Activated T-helper 1 cell treated with anti-CD3 and anti-CD28 coated beads, Interleukin-12 subunit alpha, Interleukin-12 subunit beta, Interleukin-2, Interleukin-4 antibody, amounts not matched to agents 30 ng/mL and 10 ng/mL and 1 ng/mL, durations not matched to agents 14 hours and 24 hours and 36 hours (primary cell): ENCODE results near the gene COL21A1. TPM values are rescaled to one million over a fixed set of nuclear protein-coding genes. Genes with fewer than 3 reads are reported as not detected.

ENCODE experiments used
- DNase-seq: peaks from one replicate; pipeline ENCODE4 v3.0.0; 2021; ENCODE audit warnings: low spot score
- H3K27ac Mint-ChIP-seq: one replicate; pipeline ENCODE4 v1.8.0; 2021; ENCODE audit warnings: mild to moderate bottlenecking, mixed read lengths
- H3K27me3 Mint-ChIP-seq: one replicate; pipeline ENCODE4 v1.8.0; 2022; ENCODE audit warnings: mild to moderate bottlenecking, moderate library complexity, mixed read lengths; ENCODE audit not compliant: insufficient read depth
- H3K36me3 Mint-ChIP-seq: one replicate; pipeline ENCODE4 v1.8.0; 2021; ENCODE audit warnings: low read depth, mixed read lengths
- H3K4me1 Mint-ChIP-seq: one replicate; pipeline ENCODE4 v1.8.0; 2021; ENCODE audit warnings: low read depth, mixed read lengths
- H3K4me3 Mint-ChIP-seq: one replicate; pipeline ENCODE4 v1.8.0; 2021; ENCODE audit warnings: mild to moderate bottlenecking, moderate library complexity, mixed read lengths
- H3K9me3 Mint-ChIP-seq: one replicate; pipeline ENCODE4 v1.8.0; 2021; ENCODE audit warnings: mixed read lengths
- intact Hi-C: fragments of 100-400 bp; cut with micrococcal nuclease; formaldehyde crosslinking; loops from one replicate; pipeline ENCODE4 v1.15.1; 2024
- total RNA-seq: library from RNA; stranded (reverse); gene quantifications from 2 replicates; pipeline ENCODE4 v1.2.3, GENCODE V29; 2022

Gene COL21A1
- total RNA-seq, 1 donor from 2014 or later, result not detected

DNA sequence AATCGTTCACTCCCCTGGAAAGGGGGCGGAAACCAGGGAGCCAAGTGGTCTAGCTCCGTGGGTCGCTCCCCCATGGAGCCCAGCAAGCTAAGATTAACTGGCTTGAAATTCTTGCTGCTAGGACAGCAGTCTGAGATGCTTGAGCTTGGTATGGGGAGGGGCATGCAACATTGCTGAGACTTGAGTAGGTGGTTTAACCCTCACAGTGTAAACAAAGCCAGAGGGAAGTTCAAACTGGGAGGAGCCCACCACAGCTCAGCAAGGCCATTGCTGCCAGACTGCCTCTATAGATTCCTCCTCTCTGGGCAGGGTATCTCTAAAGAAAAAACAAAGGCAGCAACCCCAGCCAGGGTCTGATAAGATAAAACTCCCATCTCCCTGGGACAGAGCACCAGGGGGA is 43.2 kb downstream of the COL21A1 start:
- Mint-ChIP-seq H3K4me3 (no peak overlapping the region), H3K27me3 (no peaks in the 10 kb centered on the region), H3K9me3 (peaks cover 15% of the 10 kb centered on the region), H3K4me1 (no peaks in the 10 kb centered on the region), H3K27ac (no peak overlapping the region), H3K36me3 (no peaks in the 10 kb centered on the region)
- no peak for DNase-seq
- intact Hi-C loops, result no loop called here

- H3K27me3 Mint-ChIP-seq, result no peaks in the 10 kb centered on the region
- H3K4me1 Mint-ChIP-seq, result no peaks in the 10 kb centered on the region
- H3K4me3 Mint-ChIP-seq, result no peak overlapping the region
- no peak for DNase-seq
- no peaks in the 10 kb centered on the region for H3K36me3 Mint-ChIP-seq
- peaks cover 15% of the 10 kb centered on the region for H3K9me3 Mint-ChIP-seq
- H3K27ac Mint-ChIP-seq, result no peak overlapping the region
- intact Hi-C loops, result no loop called here
Observed at GRCh38 chr6:56199956-56200355, 47.4 kb downstream of the COL21A1 start.

DNA sequence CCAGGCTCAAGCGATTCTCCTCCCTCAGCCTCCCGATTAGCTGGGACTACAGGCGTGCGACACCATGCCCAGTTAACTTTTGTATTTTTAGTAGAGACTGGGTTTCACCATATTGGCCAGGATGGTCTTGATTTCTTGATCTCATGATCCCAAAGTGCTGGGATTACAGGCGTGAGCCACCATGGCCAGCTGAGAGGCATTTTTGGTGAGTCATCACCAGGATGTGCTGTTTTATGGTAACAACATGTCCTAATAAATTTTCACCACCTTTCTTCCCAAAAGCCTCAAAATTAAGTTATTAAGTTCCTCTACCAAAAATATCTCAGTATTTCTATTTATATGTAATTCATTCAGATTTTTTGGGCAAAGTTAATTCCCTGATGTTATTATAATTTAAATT is 53.5 kb downstream of the COL21A1 start:
- intact Hi-C loops, result no loop called here
- no peaks in the 10 kb centered on the region for H3K36me3 Mint-ChIP-seq
- DNase-seq, result no peak
- H3K9me3 Mint-ChIP-seq, result no peaks in the 10 kb centered on the region
- no peaks in the 10 kb centered on the region for H3K27me3 Mint-ChIP-seq
- no peak overlapping the region for H3K27ac Mint-ChIP-seq
- no peak overlapping the region for H3K4me3 Mint-ChIP-seq
- no peaks in the 10 kb centered on the region for H3K4me1 Mint-ChIP-seq

DNA sequence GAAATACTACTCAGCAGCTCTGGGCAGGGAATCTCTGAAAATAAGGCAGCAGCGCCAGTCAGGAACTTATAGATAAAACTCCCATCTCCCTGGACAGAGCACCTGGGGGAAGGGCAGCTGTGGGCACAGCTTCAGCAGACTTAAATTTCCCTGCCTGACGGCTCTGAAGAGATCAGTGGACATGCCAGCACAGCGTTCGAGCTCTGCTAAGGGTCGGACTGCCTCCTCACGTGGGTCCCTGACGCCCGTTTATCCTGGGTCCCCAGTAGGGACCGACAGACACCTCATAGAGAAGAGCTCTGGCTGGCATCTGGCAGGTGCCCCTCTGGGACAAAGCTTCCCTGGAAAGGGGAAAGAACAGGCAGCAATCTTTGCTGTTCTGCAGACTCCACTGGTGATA is 59.0 kb downstream of the COL21A1 start:
- Mint-ChIP-seq H3K27me3 (no peaks in the 10 kb centered on the region), H3K4me1 (no peaks in the 10 kb centered on the region), H3K27ac (no peak overlapping the region), H3K4me3 (no peak overlapping the region), H3K36me3 (no peaks in the 10 kb centered on the region), H3K9me3 (no peaks in the 10 kb centered on the region)
- intact Hi-C loops, result no loop called here
- no peak for DNase-seq

GRCh38 chr6:56187686-56188085 is 59.7 kb downstream of the COL21A1 start:
- H3K36me3 Mint-ChIP-seq, result no peaks in the 10 kb centered on the region
- intact Hi-C loops, result no loop called here
- H3K27me3 Mint-ChIP-seq, result no peaks in the 10 kb centered on the region
- H3K4me3 Mint-ChIP-seq, result no peak overlapping the region
- H3K9me3 Mint-ChIP-seq, result no peaks in the 10 kb centered on the region
- no peak for DNase-seq
- no peak overlapping the region for H3K27ac Mint-ChIP-seq
- H3K4me1 Mint-ChIP-seq, result no peaks in the 10 kb centered on the region

DNA sequence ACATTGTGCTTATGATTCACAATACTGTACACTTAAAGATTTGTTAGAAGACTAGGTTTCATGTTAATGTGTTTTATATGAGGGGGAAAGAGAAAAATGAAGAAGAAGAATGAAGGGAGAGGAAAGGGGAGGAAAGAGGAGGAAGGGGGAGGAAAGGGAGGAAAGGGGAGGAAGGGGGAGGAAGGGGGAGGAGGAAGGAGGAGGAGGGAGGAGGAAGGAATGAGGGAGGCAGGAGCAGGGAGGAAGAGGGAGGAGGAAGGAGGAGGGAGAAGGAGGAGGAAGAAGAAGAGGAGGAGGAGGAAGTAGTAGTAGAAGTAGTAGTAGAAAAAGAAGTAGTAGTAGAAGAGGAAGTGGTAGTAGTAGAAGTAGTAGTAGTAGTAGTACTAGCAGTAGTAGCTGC is 70.6 kb downstream of the COL21A1 start:
- Mint-ChIP-seq H3K27ac (no peak overlapping the region), H3K4me1 (no peaks in the 10 kb centered on the region), H3K4me3 (no peak overlapping the region), H3K27me3 (no peaks in the 10 kb centered on the region), H3K36me3 (no peaks in the 10 kb centered on the region), H3K9me3 (peaks cover 45% of the 10 kb centered on the region)
- intact Hi-C loops, result no loop called here
- DNase-seq, result no peak

GRCh38 chr6:56173228-56173627 is 74.2 kb downstream of the COL21A1 start:
- Mint-ChIP-seq H3K36me3 (no peaks in the 10 kb centered on the region), H3K4me3 (no peak overlapping the region), H3K4me1 (no peaks in the 10 kb centered on the region), H3K27ac (no peak overlapping the region), H3K9me3 (peaks cover 42% of the 10 kb centered on the region), H3K27me3 (no peaks in the 10 kb centered on the region)
- no peak for DNase-seq
- intact Hi-C loops, result no loop called here

DNA sequence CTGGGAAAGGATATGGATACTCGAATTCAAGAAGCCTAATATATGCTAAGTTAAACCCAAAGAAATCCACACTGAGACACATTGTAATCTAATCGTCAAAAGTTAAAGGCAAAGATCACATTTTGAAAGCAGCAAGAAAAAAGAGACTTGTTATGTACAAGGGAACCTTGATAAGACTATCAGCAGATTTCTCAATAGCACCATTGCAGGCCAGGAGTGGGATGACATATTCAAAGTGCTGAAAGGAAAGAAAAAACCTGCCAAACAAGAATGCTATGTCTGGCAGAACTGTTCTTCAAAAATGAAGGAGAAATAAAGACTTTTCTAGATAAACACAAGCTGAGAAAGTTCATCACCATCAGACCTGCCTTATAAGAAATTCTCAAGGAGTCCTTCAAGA is 75.2 kb downstream of the COL21A1 start:
- intact Hi-C loops, result no loop called here
- Mint-ChIP-seq H3K27ac (no peak overlapping the region), H3K4me3 (no peak overlapping the region)

GRCh38 chr6:56169366-56169765 is 78.0 kb downstream of the COL21A1 start:
- intact Hi-C loops, result no loop called here
- no peak for DNase-seq
- Mint-ChIP-seq H3K9me3 (peaks cover 24% of the 10 kb centered on the region), H3K4me1 (no peaks in the 10 kb centered on the region), H3K36me3 (no peaks in the 10 kb centered on the region), H3K27me3 (no peaks in the 10 kb centered on the region), H3K4me3 (no peak overlapping the region), H3K27ac (no peak overlapping the region)

More for the DNA sequence above, 75.2 kb downstream of the COL21A1 start:
- Mint-ChIP-seq H3K9me3 (peaks cover 42% of the 10 kb centered on the region), H3K4me1 (no peaks in the 10 kb centered on the region), H3K36me3 (no peaks in the 10 kb centered on the region), H3K27me3 (no peaks in the 10 kb centered on the region)
- no peak for DNase-seq

GRCh38 chr6:56168596-56168995 is 78.8 kb downstream of the COL21A1 start:
- no peak for DNase-seq
- H3K4me3 Mint-ChIP-seq, result no peak overlapping the region
- H3K9me3 Mint-ChIP-seq, result peaks cover 18% of the 10 kb centered on the region
- no peaks in the 10 kb centered on the region for H3K4me1 Mint-ChIP-seq
- H3K36me3 Mint-ChIP-seq, result no peaks in the 10 kb centered on the region
- H3K27me3 Mint-ChIP-seq, result no peaks in the 10 kb centered on the region
- H3K27ac Mint-ChIP-seq, result no peak overlapping the region
- intact Hi-C loops, result no loop called here

- H3K9me3 Mint-ChIP-seq, result peaks cover 3% of the 10 kb centered on the region
- H3K4me3 Mint-ChIP-seq, result no peak overlapping the region
- H3K27ac Mint-ChIP-seq, result no peak overlapping the region
- H3K36me3 Mint-ChIP-seq, result no peaks in the 10 kb centered on the region
- H3K27me3 Mint-ChIP-seq, result no peaks in the 10 kb centered on the region
- no peak for DNase-seq
- intact Hi-C loops, result no loop called here
- H3K4me1 Mint-ChIP-seq, result no peaks in the 10 kb centered on the region
Observed at GRCh38 chr6:56162081-56162480, 85.3 kb downstream of the COL21A1 start.

DNA sequence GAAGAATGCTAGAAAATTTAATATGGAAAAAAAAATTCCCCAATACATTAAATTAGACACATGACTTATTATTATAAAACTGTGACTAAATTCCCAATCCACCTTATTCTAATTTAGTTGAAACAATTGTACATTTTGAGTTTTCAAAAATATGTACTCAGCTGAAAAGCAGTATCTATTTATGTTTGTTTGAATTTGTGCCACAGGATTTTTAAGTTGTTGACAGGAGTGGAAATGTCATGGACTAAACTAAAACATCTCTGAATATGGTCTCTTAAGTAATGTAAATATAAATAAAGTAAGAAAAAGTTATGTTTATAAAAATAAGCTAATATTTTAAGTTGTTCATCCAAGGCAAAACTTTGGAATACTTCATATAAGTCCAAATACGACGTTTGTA is 86.9 kb downstream of the COL21A1 start:
- H3K27me3 Mint-ChIP-seq, result no peaks in the 10 kb centered on the region
- no peaks in the 10 kb centered on the region for H3K4me1 Mint-ChIP-seq
- DNase-seq, result no peak
- intact Hi-C loops, result no loop called here
- no peaks in the 10 kb centered on the region for H3K36me3 Mint-ChIP-seq
- no peak overlapping the region for H3K4me3 Mint-ChIP-seq
- no peak overlapping the region for H3K27ac Mint-ChIP-seq
- peaks cover 3% of the 10 kb centered on the region for H3K9me3 Mint-ChIP-seq

DNA sequence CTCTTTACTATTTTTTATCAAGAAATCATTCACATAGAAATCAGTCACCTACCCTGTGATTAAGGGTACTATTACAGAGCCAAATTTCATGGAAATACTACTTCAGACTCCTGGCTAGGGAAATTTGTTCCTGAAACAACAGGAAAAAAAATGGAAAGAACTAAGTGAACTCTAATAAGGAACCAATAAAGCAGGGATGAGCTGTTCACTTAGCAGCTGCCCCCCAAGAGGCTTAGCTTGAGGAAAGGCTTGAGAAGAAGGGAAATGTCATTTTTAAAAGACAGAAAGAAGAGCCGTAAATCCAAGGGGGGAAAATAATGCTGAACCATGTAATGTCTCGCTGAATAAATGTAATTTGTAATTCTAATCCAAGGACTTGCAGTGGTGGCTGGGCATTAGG is 88.8 kb downstream of the COL21A1 start:
- no peaks in the 10 kb centered on the region for H3K36me3 Mint-ChIP-seq
- H3K4me3 Mint-ChIP-seq, result no peak overlapping the region
- no peak for DNase-seq
- no peaks in the 10 kb centered on the region for H3K4me1 Mint-ChIP-seq
- H3K27me3 Mint-ChIP-seq, result no peaks in the 10 kb centered on the region
- no peak overlapping the region for H3K27ac Mint-ChIP-seq
- H3K9me3 Mint-ChIP-seq, result peaks cover 8% of the 10 kb centered on the region
- intact Hi-C loops, result no loop called here

- Mint-ChIP-seq H3K4me1 (no peaks in the 10 kb centered on the region), H3K27ac (no peak overlapping the region), H3K27me3 (no peaks in the 10 kb centered on the region), H3K4me3 (no peak overlapping the region), H3K36me3 (no peaks in the 10 kb centered on the region), H3K9me3 (peaks cover 8% of the 10 kb centered on the region)
- DNase-seq, result no peak
- intact Hi-C loops, result no loop called here
Observed at GRCh38 chr6:56156643-56157042, 90.7 kb downstream of the COL21A1 start.
